Activated naive CD8-positive, alpha-beta T cell treated with anti-CD3 and anti-CD28 coated beads, Interleukin-2, amount 10 ng/mL, durations not matched to agents 7 days and 5 days (primary cell): ENCODE measurements around the gene DYNC1H1. TPM values are rescaled to one million over a fixed set of nuclear protein-coding genes. Genes with fewer than 3 reads are reported as not detected.
A peak's percentile ranks its signal among the peaks of the same experiment; 100 is the strongest.
"Not testable (repeated sequence)": the region's sequence is repeated elsewhere in the genome, so short reads cannot be mapped to it uniquely, and the experiment has no call there.

Experiments
- ATAC-seq: fragments of 150-1000 bp; cut with Tn5 transposase; one replicate; pipeline ENCODE4 v1.10.0; 2021; ENCODE audit warnings: low read depth, moderate library complexity
- POLR2A ChIA-PET: fragments of 350-600 bp; sonication (Branson Sonifier 250); formaldehyde crosslinking; loops from one replicate; lab custom pipeline; 2021; ENCODE audit warnings: antibody characterized with exemption; lab: Charles Lee
- DNase-seq: peaks from one replicate; pipeline ENCODE4 v3.0.0; 2021
- H3K27ac Mint-ChIP-seq: one replicate; pipeline ENCODE4 v1.8.0; 2022; ENCODE audit warnings: mild to moderate bottlenecking, mixed read lengths
- H3K27me3 Mint-ChIP-seq: one replicate; pipeline ENCODE4 v1.8.0; 2022; ENCODE audit warnings: mild to moderate bottlenecking, moderate library complexity, mixed read lengths
- H3K36me3 Mint-ChIP-seq: one replicate; pipeline ENCODE4 v1.8.0; 2021; ENCODE audit warnings: mild to moderate bottlenecking, mixed read lengths
- H3K4me1 Mint-ChIP-seq: one replicate; pipeline ENCODE4 v1.8.0; 2021; ENCODE audit warnings: mixed read lengths
- H3K4me3 Mint-ChIP-seq: one replicate; pipeline ENCODE4 v1.8.0; 2022; ENCODE audit warnings: mild to moderate bottlenecking, moderate library complexity, mixed read lengths
- H3K9me3 Mint-ChIP-seq: one replicate; pipeline ENCODE4 v1.8.0; 2021; ENCODE audit warnings: mixed read lengths
- total RNA-seq, 2 experiments: library from RNA; stranded (reverse); gene quantifications; one replicate each; pipeline ENCODE4 v1.2.3, GENCODE V29; 2021

DYNC1H1 gene
- total RNA-seq, 2 experiments from 2014 or later = 287 to 316 TPM

DNA sequence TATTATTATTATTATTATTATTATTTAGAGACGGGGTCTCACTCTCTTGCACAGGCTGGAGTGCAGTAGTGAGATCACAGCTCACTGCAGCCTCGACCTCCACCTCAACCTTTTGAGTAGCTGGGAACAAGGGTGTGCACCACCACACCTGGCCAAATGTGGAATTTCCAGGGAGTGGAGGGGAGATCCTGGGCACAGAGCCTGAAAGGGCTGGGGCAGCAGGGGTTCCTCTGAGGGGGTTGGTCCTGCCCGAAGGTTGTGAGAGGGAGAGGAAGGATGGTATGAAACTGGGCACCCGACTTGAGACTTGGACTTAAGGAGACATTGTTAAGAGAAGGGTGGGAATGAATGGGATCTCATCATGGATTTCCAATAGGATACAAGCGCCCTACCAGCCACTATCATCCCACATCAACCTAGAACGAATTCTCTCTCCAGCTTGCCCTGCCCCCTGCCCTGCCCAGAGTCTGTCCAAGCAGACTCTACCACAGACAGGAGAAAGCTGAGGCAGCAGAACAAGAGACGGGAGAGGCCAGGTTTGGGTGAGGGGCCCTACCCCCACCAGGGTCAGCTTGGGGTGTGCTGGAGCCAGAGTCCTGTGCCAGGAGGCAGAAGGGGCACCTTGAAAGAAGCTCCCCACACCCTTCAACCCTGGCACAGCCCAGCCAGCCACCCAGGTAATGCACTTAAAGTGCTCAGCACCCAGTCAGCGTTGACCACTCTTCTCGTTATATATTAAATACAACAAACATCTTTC lies 2.4 kb upstream of the DYNC1H1 start:
- Mint-ChIP-seq H3K27ac (no peak overlapping the region), H3K27me3 (no peaks in the 10 kb centered on the region), H3K4me3 (no peak overlapping the region), H3K9me3 (no peaks in the 10 kb centered on the region), H3K4me1 (peaks cover 28% of the 10 kb centered on the region), H3K36me3 (no peaks in the 10 kb centered on the region)
- POLR2A ChIA-PET = interaction anchor here (0.6 kb wide), 1 partner anchor 14 kb away, joined by 3 read pairs; no protein-coding TSS in a partner anchor
- DNase-seq = no peak
- no peak for ATAC-seq

DNA sequence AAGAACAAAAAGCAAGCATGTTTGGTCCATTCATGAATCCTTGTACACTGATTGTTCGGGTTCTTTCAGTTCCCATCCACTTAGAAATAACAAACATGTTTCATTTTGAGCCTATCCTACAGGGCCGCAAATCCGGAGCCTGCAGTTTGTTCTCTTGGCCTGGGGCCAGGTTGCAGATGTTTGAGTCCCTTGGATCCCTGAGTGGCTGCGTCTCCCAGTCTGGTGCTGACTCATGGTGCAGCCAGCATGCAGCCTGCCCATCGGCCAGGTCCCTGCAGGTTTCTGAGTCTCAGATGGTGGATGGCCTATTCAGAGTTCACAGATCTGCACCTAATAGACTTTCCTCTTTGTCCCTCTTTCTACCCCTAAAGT lies 1.9 kb upstream of the DYNC1H1 start:
- POLR2A ChIA-PET = no interaction called here
- H3K9me3 Mint-ChIP-seq = no peaks in the 10 kb centered on the region
- no peaks in the 10 kb centered on the region for H3K36me3 Mint-ChIP-seq
- H3K27me3 Mint-ChIP-seq = no peaks in the 10 kb centered on the region
- H3K27ac Mint-ChIP-seq = no peak overlapping the region
- ATAC-seq (no peak), DNase-seq (no peak)
- no peak overlapping the region for H3K4me3 Mint-ChIP-seq
- peaks cover 31% of the 10 kb centered on the region for H3K4me1 Mint-ChIP-seq

DNA sequence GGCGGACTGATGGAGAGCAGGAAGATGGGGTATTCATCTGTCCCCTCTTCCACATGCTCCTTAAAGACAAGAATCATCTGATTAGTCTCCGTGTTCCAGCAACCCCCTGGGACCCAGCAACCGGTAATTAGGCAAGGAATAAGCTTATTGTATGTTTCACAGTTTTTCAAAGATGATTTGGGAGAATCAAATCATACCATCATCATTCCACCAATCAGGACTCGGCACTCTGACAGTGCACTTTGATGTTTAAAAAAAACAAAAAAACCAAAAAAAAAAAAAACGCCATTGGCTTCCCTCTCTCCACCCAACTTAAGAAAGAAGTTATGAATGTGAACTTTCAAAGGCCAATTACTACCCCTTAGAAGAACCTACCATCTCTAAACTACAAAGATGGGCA lies 1.3 kb upstream of the DYNC1H1 start:
- peaks cover 4% of the 10 kb centered on the region for H3K36me3 Mint-ChIP-seq
- no peak overlapping the region for H3K4me3 Mint-ChIP-seq
- POLR2A ChIA-PET = interaction anchor here (3.0 kb wide), 1 partner anchor 15 kb away, joined by 18 read pairs; no protein-coding TSS in a partner anchor
- no peak overlapping the region for H3K27ac Mint-ChIP-seq
- DNase-seq (no peak), ATAC-seq (no peak)
- H3K27me3 Mint-ChIP-seq = no peaks in the 10 kb centered on the region
- no peaks in the 10 kb centered on the region for H3K9me3 Mint-ChIP-seq
- peaks cover 37% of the 10 kb centered on the region for H3K4me1 Mint-ChIP-seq

DNA sequence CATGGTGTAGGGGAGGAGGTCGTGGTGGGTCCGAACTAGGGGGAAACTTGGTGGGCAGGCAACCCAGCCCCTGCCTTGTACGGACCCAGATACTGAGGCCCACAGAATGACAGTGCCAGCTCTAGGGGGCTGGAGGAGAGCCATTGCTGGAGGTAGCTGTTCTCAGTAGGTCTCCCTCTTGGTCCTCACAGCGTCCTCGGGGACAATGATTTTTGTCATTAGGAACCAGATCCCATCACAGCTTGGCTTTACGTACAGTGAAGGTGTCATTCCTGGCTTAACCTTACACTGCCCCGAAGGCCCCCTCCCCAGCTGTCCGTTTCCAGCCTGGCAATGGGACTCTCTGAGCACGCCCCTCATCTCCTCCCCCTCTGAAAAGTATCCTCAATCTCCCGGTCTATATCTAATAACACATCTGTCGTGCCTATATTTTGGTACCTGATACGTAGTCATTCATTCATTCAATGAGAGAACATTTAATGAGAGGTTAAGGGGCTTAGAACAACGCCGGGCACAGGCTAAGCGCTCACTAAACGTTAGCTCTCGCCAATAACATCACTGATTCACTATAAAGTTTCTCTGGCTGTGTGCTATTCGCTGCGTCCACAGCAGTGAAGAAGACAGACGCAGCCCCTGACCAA lies 597 bp upstream of the DYNC1H1 start:
- ATAC-seq = no peak
- Mint-ChIP-seq H3K27me3 (no peaks in the 10 kb centered on the region), H3K36me3 (peaks cover 5% of the 10 kb centered on the region), H3K9me3 (no peaks in the 10 kb centered on the region), H3K4me3 (peak overlapping the region; percentile 75), H3K4me1 (peaks cover 40% of the 10 kb centered on the region), H3K27ac (no peak overlapping the region)
- POLR2A ChIA-PET = interaction anchor here (1.1 to 3.0 kb wide), 3 partner anchors 16 to 561 kb away, joined by 3 to 18 read pairs (median 11); no protein-coding TSS in a partner anchor
- no peak for DNase-seq

DNA sequence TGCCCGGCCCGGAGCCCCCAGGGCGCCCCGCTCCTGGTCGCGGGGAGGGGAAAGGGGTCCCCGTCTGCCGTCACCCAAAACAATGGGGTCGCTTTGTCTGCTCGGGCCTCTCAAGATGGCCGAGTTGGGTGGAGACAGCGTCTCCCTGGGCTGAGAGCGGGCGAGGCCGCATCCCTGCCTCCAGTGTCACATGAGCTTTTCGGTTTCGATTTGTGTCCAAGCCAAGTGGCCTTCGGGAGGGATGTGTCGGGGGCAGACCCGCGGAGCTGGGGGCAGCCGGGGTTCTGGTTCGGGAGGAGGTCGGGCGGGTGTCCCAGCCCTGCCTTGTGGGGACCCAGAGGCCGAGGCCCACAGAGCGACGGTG lies 790 bp downstream of the DYNC1H1 start:
- POLR2A ChIA-PET = interaction anchor here (0.6 to 3.0 kb wide), 9 partner anchors 10 to 560 kb away, joined by 3 to 18 read pairs (median 4); no protein-coding TSS in a partner anchor
- peak; percentile 79 for DNase-seq
- Mint-ChIP-seq H3K27me3 (no peaks in the 10 kb centered on the region), H3K4me1 (peaks cover 47% of the 10 kb centered on the region), H3K36me3 (peaks cover 11% of the 10 kb centered on the region), H3K27ac (peak overlapping the region; percentile 90), H3K9me3 (no peaks in the 10 kb centered on the region), H3K4me3 (peak overlapping the region; percentile 93)
- ATAC-seq = peak; percentile 53

DNA sequence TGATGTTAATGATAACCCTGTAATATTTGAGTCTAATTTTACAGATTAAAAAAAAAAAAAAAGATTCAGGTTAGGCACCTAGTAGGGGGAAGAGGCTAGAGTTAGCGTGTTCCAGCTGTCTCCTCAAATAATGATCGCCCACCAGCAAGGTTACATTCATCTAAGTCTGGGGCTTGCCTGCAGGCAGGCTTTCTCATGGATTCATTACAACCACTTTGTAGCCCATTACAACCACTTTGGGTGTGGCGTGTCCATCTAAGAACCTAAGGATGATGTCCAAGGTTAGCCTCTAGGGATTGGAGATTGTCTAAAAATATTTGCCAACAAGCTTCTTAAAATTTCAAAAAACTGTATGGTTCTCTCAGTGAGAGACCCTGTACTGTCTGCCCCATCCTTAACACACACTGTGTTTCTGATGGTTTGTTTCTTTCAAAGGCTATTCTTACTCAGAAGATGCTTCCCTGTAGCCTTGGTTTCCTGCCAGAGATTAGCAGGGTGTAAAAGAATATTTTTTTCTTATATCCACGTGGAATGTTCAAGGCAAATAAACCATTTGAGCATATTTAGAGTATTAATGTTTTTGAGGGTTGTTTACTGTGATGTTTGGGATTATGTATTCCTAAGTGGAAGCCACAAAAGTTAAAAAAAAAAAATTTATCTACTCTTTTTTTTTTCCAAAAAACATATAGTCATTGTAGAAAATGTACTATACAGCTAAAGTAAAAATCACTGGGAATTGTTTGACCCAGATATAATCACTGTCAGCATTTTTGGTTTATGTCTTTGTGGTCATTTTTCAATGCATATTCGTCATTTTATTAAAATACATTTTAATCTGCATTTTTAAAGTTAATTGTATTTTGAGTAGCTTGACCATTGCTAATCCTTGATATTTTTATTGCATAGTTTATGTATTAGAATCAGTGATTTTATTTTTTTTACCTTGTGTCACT lies 1.7 kb downstream of the DYNC1H1 start:
- DNase-seq (no peak), ATAC-seq (no peak)
- Mint-ChIP-seq H3K9me3 (no peaks in the 10 kb centered on the region), H3K4me3 (peak overlapping the region; percentile 93), H3K36me3 (peaks cover 15% of the 10 kb centered on the region), H3K4me1 (peaks cover 43% of the 10 kb centered on the region), H3K27me3 (no peaks in the 10 kb centered on the region), H3K27ac (peak overlapping the region; percentile 90)
- POLR2A ChIA-PET = interaction anchor here (0.6 to 3.0 kb wide), 10 partner anchors 9 to 259 kb away, joined by 3 to 18 read pairs (median 4); no protein-coding TSS in a partner anchor

DNA sequence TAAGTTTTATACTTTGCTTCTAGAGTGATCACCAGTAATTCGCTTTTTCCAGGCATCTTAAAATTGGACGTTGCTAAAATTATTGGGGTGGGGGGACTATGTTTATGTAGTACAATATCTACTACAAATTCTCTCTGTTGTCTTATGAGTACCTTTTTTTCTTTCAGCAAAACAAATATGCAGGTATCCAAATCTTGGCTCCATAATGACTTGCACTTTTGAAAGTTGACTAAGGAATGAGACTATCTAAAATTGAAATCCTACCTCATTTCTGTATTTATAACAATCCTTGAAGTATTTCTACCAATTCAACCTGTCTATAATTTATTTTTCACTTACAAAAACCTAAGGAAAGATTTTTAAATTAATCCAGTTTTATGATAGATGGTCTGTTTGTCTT lies 2.4 kb downstream of the DYNC1H1 start:
- peak overlapping the region; percentile 58 for H3K4me3 Mint-ChIP-seq
- H3K4me1 Mint-ChIP-seq = peaks cover 39% of the 10 kb centered on the region
- POLR2A ChIA-PET = interaction anchor here (0.8 to 1.0 kb wide), 2 partner anchors 14 to 19 kb away, joined by 3 read pairs; no protein-coding TSS in a partner anchor
- DNase-seq (no peak), ATAC-seq (no peak)
- no peaks in the 10 kb centered on the region for H3K9me3 Mint-ChIP-seq
- H3K27ac Mint-ChIP-seq = peak overlapping the region; percentile 52
- no peaks in the 10 kb centered on the region for H3K27me3 Mint-ChIP-seq
- peaks cover 15% of the 10 kb centered on the region for H3K36me3 Mint-ChIP-seq

DNA sequence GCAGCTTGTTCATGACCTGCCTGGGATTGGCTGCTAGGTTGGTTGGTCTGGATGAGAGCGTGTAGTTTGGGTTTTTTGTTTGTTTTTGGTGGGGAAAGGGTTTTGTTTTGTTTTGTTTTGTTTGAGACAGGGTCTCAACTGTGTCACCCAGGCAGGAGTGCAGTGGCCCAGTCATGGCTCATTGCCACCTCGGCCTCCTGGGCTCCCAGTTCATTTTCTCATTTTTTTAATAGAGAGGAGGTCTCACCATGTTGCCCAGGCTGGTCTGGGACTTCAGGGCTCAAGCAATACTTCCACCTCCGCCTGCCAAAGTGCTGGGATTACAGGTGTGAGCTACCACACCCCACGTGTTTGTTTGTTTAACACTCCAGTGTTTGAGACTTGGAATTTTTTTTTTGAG lies 3.8 kb downstream of the DYNC1H1 start:
- DNase-seq (no peak), ATAC-seq (no peak)
- H3K4me3 Mint-ChIP-seq = no peak overlapping the region
- H3K9me3 Mint-ChIP-seq = no peaks in the 10 kb centered on the region
- peak overlapping the region; percentile 73 for H3K27ac Mint-ChIP-seq
- H3K36me3 Mint-ChIP-seq = peaks cover 15% of the 10 kb centered on the region
- peaks cover 43% of the 10 kb centered on the region for H3K4me1 Mint-ChIP-seq
- POLR2A ChIA-PET = no interaction called here
- H3K27me3 Mint-ChIP-seq = no peaks in the 10 kb centered on the region

DNA sequence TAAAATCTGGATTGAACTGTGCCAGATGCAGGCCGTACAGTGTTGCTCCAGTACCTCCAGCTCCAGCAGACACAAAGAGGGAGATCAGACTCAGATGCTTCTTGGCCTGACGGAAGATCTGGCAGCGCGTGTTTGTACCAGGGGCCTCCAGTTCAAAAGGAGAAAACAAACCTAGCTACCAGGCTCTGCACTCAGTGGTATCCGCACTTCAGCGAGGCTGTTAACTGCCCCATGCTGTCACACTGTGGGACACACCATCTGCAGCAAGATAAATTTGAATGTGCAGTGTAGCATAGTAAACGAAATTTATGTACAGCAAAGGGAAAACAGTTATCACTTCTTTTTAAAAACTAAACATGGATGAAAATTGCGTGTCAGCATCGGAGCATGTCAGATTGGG lies 5.1 kb downstream of the DYNC1H1 start:
- peaks cover 39% of the 10 kb centered on the region for H3K4me1 Mint-ChIP-seq
- H3K27me3 Mint-ChIP-seq = no peaks in the 10 kb centered on the region
- POLR2A ChIA-PET = no interaction called here
- no peak for ATAC-seq
- H3K4me3 Mint-ChIP-seq = no peak overlapping the region
- no peak for DNase-seq
- no peak overlapping the region for H3K27ac Mint-ChIP-seq
- peaks cover 15% of the 10 kb centered on the region for H3K36me3 Mint-ChIP-seq
- H3K9me3 Mint-ChIP-seq = no peaks in the 10 kb centered on the region

DNA sequence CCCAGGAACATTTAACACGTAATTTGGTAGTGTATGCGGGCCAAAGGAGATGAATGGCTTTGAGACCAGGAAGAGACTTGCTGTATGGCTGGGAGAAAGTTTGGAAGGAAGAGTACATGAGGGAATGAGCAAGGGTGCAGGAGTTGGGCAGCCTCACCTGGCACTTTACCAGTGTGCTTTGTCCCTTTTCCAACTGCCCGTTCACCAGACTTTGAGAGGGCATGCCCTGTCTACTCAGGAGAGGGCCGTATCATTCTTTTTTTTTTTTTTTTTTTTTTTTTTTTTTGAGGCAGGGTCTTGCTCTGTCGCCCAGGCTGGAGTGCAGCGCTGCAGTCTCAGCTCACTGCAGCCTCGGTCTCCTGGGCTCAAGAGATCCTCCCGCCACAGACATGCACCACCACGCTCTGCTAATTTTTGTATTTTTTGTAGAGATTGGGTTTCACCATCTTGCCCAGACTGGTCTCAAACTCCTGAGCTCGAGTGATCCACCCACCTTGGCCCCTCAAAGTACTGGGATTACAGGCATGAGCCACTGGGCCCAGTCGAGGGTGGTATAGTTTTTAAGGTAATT lies 6.5 kb downstream of the DYNC1H1 start:
- DNase-seq (no peak), ATAC-seq (no peak)
- POLR2A ChIA-PET = interaction anchor here (0.6 kb wide), 2 partner anchors 106 to 346 kb away, joined by 3 read pairs; no protein-coding TSS in a partner anchor
- Mint-ChIP-seq H3K27ac (peak overlapping the region; percentile 21), H3K27me3 (no peaks in the 10 kb centered on the region), H3K4me1 (peaks cover 35% of the 10 kb centered on the region), H3K9me3 (no peaks in the 10 kb centered on the region), H3K36me3 (peaks cover 15% of the 10 kb centered on the region), H3K4me3 (no peak overlapping the region)

DNA sequence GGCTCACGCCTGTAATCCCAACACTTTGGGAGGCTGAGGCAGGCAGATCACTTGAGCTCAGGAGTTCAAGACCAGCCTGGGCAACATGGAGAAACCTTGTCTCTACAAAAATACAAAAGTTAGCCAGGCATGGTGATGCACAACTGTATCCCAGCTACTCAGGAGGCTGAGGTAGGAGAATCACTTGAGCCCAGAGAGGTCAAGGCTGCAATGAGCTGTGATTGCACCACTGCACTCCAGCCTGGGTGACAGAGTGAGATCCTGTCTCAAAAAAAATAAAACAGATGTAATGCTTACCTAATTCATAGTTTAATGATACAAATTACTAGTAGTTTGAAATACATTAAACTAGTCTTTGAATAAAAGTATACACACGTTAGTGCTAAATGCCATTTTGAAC lies 7.1 kb downstream of the DYNC1H1 start:
- H3K9me3 Mint-ChIP-seq, H3K27ac Mint-ChIP-seq, H3K4me3 Mint-ChIP-seq, DNase-seq, H3K27me3 Mint-ChIP-seq, ATAC-seq: not testable (repeated sequence)
- H3K4me1 Mint-ChIP-seq = peaks cover 33% of the 10 kb centered on the region
- H3K36me3 Mint-ChIP-seq = peaks cover 15% of the 10 kb centered on the region
- POLR2A ChIA-PET = interaction anchor here (0.6 to 0.7 kb wide), 2 partner anchors 42 to 105 kb away, joined by 3 read pairs; no protein-coding TSS in a partner anchor

DNA sequence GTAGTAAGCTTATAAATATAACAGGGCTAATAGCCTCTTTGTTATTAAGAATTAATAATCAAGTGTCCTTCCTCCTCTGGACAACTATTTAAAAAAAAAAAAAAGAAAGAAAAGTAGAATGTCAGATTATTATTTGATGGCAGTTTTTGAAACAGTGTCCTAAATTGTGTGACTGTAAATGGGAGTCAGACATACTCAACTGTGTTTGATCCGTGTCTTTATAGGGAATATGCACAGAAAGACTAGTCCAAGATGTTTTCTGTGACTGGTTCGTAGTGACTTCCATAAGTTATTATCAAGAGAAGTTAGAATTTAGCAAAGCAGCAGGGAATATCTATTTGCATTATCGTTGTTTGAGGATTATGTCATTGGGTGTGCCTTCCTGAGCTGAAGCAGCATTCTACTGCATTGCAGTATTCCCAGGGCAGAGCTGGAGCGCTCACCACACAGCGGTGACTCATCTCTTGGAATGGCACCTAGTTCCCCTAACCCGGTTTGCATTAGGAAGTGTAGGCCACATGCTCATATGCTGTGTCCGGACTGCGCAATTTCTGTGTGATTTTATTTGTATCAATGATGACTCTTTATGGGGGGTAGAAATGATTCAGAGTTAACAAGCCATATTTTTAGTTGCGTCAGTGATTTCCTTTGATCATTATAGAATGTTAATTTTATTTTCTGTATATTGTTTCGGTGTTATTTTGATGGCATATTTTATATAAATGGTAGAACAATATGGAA lies 7.9 kb downstream of the DYNC1H1 start:
- Mint-ChIP-seq H3K36me3 (peaks cover 15% of the 10 kb centered on the region), H3K27ac (no peak overlapping the region), H3K4me3 (no peak overlapping the region), H3K27me3 (no peaks in the 10 kb centered on the region), H3K9me3 (no peaks in the 10 kb centered on the region), H3K4me1 (peaks cover 29% of the 10 kb centered on the region)
- ATAC-seq (no peak), DNase-seq (no peak)
- POLR2A ChIA-PET = interaction anchor here (0.7 kb wide), 2 partner anchors 25 to 43 kb away, joined by 3 read pairs; no protein-coding TSS in a partner anchor
